ENCODE measurements around the gene TMEM220.
A peak's percentile ranks its signal among the peaks of the same experiment; 100 is the strongest.

The TMEM220 gene

GRCh38 chr17:10729334-10730193 lies at the start of gene TMEM220:
Gene TMEM220 (minus strand): TSS chr17:10730023. CDS start chr17:10729851, 172 bp downstream.
- DNase-seq, result peak in 1 of 4 experiments; percentile 6

DNA sequence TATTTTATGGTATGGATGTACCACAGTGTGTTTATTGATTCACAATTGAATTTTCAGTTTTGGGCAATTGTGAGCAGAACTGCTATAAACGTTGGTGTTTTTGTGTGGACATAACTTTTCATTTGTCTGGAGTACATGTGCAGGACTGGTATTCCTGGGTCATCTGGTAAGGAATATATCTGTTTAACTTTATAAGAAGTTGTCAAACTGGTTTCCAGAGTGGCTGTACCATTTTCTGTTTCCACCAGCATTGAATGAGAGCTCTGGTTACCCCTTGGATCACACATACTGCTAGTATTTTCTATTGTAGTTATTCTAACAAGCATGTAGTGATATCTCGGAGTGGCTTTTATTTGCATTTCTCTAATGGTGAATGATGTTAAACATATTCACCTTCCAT lies 49.8 kb upstream of the TMEM220 start:
- DNase-seq, result no peak

DNA sequence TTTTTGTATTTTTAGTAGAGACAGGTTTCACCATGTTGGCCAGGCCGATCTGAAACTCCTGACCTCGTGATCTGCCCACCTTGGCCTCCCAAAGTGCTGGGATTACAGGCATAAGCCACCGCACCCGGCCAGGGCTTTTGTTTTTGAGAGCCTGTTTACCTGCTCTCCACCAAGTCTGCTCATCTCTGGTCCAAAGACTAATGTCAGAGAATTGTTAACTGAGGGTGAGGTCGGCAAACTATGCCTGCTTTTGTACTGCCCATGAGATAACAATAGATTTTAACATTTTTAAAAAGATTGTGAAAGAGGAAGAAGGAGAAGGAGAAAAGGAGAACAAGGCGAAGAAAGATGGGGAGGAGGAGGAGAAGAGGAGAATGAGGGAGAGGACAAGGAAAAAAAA lies 48.1 kb upstream of the TMEM220 start:
- no peak for DNase-seq

- no peak for DNase-seq
Observed at GRCh38 chr17:10777131-10777807, 47.4 kb upstream of the TMEM220 start.

- no peak for DNase-seq
Observed at GRCh38 chr17:10776381-10776780, 46.6 kb upstream of the TMEM220 start.

DNA sequence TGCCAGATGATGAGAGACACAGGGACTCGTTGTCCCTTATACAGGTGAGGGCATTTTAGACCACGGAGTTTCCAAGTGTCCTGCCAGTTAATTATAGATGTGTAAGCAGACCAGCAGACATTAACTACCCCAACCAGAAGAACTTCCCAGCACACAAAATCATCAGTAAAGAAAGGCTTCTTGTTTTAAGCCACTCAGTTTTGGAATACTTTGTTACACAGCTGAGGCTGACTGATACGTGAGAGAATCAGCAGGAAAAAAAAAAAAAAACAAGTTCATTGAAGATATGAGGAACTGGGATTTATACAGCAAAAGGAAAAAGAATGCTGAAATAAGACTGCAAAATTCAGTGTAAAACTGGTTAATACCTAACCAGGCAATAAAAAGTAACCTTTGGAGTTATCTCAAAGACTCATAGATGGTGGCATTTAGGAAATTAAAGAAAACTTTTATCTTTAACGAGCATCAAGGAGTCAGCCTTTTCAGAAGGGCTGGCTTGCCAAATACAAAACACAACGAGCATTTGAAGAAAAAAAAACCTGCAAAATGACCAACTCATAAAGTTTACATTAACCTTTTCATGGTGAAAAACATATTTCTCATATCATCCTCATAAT lies 46.0 kb upstream of the TMEM220 start:
- DNase-seq, result no peak

GRCh38 chr17:10775058-10775457 lies 45.2 kb upstream of the TMEM220 start:
- no peak for DNase-seq

DNA sequence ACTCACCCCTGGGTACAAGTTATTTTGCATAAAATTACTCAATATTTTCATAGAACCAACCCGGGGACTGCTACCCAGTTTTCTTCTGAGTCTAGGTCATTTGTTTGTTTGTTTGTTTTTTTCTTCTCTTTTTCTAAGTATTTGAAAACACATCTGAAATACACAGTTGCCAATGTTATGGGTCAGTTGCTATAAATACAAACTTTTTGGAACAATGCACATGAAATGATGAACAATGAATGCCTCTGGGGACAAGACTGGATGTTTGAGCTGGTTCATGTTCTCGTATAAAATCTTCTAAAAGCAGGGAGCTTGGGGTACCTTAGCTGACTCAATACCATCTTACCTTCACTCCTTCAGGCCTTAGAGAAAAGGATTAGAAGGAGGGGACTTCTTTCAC lies 43.6 kb upstream of the TMEM220 start:
- no peak for DNase-seq

GRCh38 chr17:10772425-10773380 lies 42.9 kb upstream of the TMEM220 start:
- peak in 1 of 4 experiments; percentile 4 for DNase-seq

- DNase-seq, result no peak
Observed at GRCh38 chr17:10771148-10771547, 41.3 kb upstream of the TMEM220 start.

DNA sequence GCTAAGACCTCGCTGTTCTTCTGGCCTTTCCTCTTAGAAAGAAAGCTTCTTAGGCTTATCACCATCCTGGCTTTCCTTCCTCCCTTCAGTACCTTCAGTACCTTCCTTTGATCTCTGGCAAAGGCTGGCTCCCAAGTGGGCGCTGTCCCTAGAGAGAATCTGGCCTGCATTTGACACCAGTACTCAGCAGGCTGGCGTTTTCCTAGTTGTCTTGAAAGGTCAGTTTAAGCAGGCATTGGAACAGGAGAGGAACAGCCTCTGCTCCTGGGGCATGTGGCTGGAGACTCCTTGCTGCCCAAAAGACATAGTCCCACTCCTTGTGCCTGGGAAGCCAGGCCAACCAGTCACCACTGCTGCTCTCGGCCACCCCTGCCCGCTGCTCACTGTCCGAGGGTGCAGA lies 40.0 kb upstream of the TMEM220 start:
- no peak for DNase-seq

- DNase-seq, result no peak
Observed at GRCh38 chr17:10768750-10769251, 39.0 kb upstream of the TMEM220 start.

GRCh38 chr17:10767232-10767631 lies 37.4 kb upstream of the TMEM220 start:
- DNase-seq, result no peak

DNA sequence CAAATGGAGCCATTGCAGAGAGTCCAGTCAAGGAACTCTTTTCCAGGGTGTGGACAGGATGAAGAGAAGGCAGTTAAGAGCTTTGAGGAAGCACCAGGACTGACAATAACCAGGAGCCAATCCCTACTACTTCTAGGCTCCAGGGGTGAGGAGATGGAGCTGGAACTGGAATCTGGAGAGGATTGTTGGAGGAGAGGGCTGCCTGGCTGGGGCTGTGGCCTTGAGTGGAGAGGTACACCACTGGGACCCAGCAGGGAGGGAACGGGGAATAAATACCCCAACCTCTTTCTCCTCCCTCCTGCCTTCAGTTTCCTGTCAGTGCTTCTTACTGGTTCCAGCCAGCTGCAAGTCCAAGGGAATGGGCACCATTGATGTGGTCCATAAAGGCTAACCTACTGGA lies 32.2 kb upstream of the TMEM220 start:
- DNase-seq, result no peak

DNA sequence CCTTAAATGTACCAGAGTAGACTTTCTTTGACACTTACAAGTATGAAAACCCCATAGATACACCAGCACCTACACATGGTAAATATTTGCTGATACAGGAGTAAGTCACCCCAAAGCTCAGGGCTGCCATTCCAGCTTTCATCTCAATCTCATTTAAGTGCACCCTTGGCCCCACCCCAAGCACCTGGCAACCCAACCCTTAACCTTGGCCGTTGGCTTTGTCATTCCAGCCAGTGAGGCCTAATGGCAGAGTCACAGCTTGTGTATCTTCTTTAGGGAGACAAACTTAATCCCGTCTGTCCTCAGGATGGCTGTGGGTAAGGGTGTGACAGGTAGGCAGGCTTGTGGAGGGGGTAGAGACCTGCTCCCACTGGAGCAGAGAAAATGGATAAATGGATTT lies 31.5 kb upstream of the TMEM220 start:
- no peak for DNase-seq

GRCh38 chr17:10758062-10758461 lies 28.2 kb upstream of the TMEM220 start:
- no peak for DNase-seq

GRCh38 chr17:10757647-10758046 lies 27.8 kb upstream of the TMEM220 start:
- DNase-seq, result no peak

GRCh38 chr17:10757067-10757466 lies 27.2 kb upstream of the TMEM220 start:
- DNase-seq, result no peak

GRCh38 chr17:10756619-10757018 lies 26.8 kb upstream of the TMEM220 start:
- DNase-seq, result no peak

DNA sequence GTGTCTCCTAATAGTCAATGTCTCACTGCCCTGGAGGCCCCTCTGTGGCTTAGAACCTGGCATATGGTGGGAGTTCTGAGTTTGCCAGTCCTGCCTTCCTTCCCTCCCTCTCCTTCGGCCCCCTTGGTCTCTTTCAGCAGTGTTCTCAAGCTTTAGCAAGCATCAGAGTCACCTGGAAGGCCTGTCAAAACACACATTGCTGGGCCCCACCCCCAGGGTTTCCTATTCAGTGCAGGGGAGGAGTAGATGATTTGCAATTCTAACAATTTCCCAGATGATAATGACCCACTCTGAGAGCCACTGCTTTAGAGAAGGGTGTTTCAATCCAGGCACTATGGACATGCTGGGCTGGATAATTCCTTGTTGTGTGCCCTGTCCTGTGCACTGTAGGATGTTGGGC lies 26.4 kb upstream of the TMEM220 start:
- no peak for DNase-seq

DNA sequence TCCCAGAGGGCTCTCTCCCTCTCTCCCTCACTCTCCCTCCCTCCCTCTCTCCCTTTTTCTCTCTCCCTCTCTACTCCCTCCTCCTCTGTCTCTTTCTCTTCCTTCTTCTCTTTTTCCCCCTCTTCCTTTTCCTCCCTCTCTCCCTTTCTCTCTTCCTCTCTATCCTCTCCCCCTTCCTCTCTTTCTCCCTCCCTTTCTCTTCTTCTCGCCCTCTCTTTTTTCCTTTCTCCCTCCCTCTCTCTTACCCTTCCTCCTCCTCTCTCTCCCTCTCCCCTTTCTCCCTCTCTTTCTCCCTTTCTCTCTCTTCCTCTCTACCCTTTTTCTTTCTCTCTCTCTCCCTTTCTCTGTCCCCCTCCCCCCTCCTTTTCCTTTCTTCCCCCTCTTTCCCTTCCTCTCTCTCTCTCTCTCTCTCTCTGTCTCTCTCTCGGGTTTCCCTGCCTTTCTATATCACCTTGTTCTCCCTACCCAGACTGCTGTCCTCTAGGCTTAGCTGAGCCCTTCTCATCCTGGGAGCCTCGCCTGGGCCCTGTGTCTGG lies 25.8 kb upstream of the TMEM220 start:
- DNase-seq, result no peak
